Ectodermal cell (in vitro differentiated cells): ENCODE results near the gene CSMD2.
"Not testable (repeated sequence)": the region's sequence is repeated elsewhere in the genome, so short reads cannot be mapped to it uniquely, and the experiment has no call there.

Experiments
- H3K27ac ChIP-seq: 2 replicates; pipeline ENCODE4 v1.7.0; 2013; ENCODE audit warnings: mild to moderate bottlenecking, low read depth, low read length; ENCODE audit not compliant: insufficient read depth, poor library complexity, severe bottlenecking
- H3K27me3 ChIP-seq: 2 replicates; pipeline ENCODE4 v1.7.0; 2013; ENCODE audit warnings: mild to moderate bottlenecking, low read length; ENCODE audit not compliant: insufficient read depth, control insufficient read depth, poor library complexity, severe bottlenecking
- H3K36me3 ChIP-seq: one replicate; pipeline ENCODE4 v1.7.0; 2013; ENCODE audit warnings: low read length; ENCODE audit not compliant: control insufficient read depth, insufficient read depth
- H3K4me1 ChIP-seq: one replicate; pipeline ENCODE4 v1.7.0; 2013; ENCODE audit warnings: low read length; ENCODE audit not compliant: control insufficient read depth, insufficient read depth
- H3K4me3 ChIP-seq: 2 replicates; pipeline ENCODE4 v1.7.0; 2013; ENCODE audit warnings: low read depth, low read length, control low read depth; ENCODE audit not compliant: insufficient read depth
- H3K9me3 ChIP-seq: 2 replicates; pipeline ENCODE4 v1.7.0; 2013; ENCODE audit warnings: mild to moderate bottlenecking, low read length, moderate library complexity; ENCODE audit not compliant: control insufficient read depth
- WGBS, 2 experiments: methylation state at CpG; one replicate each; pipeline ENCODE4 v1.1.7; 2013; ENCODE audit warnings: missing lambda C conversion rate in 2 of 2; 5-methylcytosine and 5-hydroxymethylcytosine counted together

CSMD2 gene

GRCh38 chr1:34034036-34034435 lies 131.0 kb downstream of the CSMD2 start:
- Histone ChIP-seq H3K4me1 (peaks cover 18% of the 10 kb centered on the region), H3K36me3 (no peaks in the 10 kb centered on the region), H3K27me3 (no peaks in the 10 kb centered on the region), H3K4me3 (no peak overlapping the region), H3K27ac (no peak overlapping the region), H3K9me3 (no peaks in the 10 kb centered on the region)
- WGBS, 2 experiments, result 90 to 93% methylated on average over 4 to 5 of the region's 5 CpGs

- 95 to 97% methylated on average over 2 of the region's 2 CpGs for WGBS, 2 experiments
- H3K27ac ChIP-seq, result no peak overlapping the region
- no peaks in the 10 kb centered on the region for H3K4me1 ChIP-seq
- no peak overlapping the region for H3K4me3 ChIP-seq
- no peaks in the 10 kb centered on the region for H3K9me3 ChIP-seq
- no peaks in the 10 kb centered on the region for H3K27me3 ChIP-seq
- H3K36me3 ChIP-seq, result no peaks in the 10 kb centered on the region
These were observed 135.1 kb downstream of the CSMD2 start for GRCh38 chr1:34029954-34030353.

GRCh38 chr1:34029515-34029914 lies 135.5 kb downstream of the CSMD2 start:
- 91 to 97% methylated on average over 3 of the region's 3 CpGs for WGBS, 2 experiments
- Histone ChIP-seq H3K4me3 (no peak overlapping the region), H3K27ac (no peak overlapping the region), H3K4me1 (no peaks in the 10 kb centered on the region), H3K9me3 (no peaks in the 10 kb centered on the region), H3K27me3 (no peaks in the 10 kb centered on the region), H3K36me3 (no peaks in the 10 kb centered on the region)

- Histone ChIP-seq H3K4me1 (no peaks in the 10 kb centered on the region), H3K27me3 (no peaks in the 10 kb centered on the region), H3K27ac (no peak overlapping the region), H3K4me3 (no peak overlapping the region), H3K36me3 (no peaks in the 10 kb centered on the region), H3K9me3 (no peaks in the 10 kb centered on the region)
- WGBS, 2 experiments, result 93 to 95% methylated on average over 11 of the region's 11 CpGs
These were observed 136.5 kb downstream of the CSMD2 start for GRCh38 chr1:34028381-34029055.

GRCh38 chr1:34025675-34026074 lies 139.4 kb downstream of the CSMD2 start:
- Histone ChIP-seq H3K27me3 (no peaks in the 10 kb centered on the region), H3K9me3 (no peaks in the 10 kb centered on the region), H3K36me3 (no peaks in the 10 kb centered on the region), H3K4me3 (no peak overlapping the region), H3K4me1 (no peaks in the 10 kb centered on the region), H3K27ac (no peak overlapping the region)
- 91 to 100% methylated on average over 3 of the region's 3 CpGs for WGBS, 2 experiments

- H3K4me3 ChIP-seq, result no peak overlapping the region
- no peak overlapping the region for H3K27ac ChIP-seq
- WGBS, 2 experiments, result 92 to 96% methylated on average over 4 of the region's 4 CpGs
- H3K36me3 ChIP-seq, result no peaks in the 10 kb centered on the region
- no peaks in the 10 kb centered on the region for H3K4me1 ChIP-seq
- no peaks in the 10 kb centered on the region for H3K27me3 ChIP-seq
- H3K9me3 ChIP-seq, result no peaks in the 10 kb centered on the region
These were observed 140.5 kb downstream of the CSMD2 start for GRCh38 chr1:34024485-34024884.

- H3K9me3 ChIP-seq, result no peaks in the 10 kb centered on the region
- no peaks in the 10 kb centered on the region for H3K36me3 ChIP-seq
- 82 to 85% methylated on average over 7 of the region's 7 CpGs for WGBS, 2 experiments
- H3K4me3 ChIP-seq, result no peak overlapping the region
- no peak overlapping the region for H3K27ac ChIP-seq
- no peaks in the 10 kb centered on the region for H3K27me3 ChIP-seq
- no peaks in the 10 kb centered on the region for H3K4me1 ChIP-seq
These were observed 145.1 kb downstream of the CSMD2 start for GRCh38 chr1:34019741-34020552.

GRCh38 chr1:34018285-34018684 lies 146.7 kb downstream of the CSMD2 start:
- H3K4me3 ChIP-seq, result no peak overlapping the region
- no peaks in the 10 kb centered on the region for H3K27me3 ChIP-seq
- WGBS, 2 experiments, result 74 to 88% methylated on average over 2 of the region's 2 CpGs
- H3K4me1 ChIP-seq, result no peaks in the 10 kb centered on the region
- no peaks in the 10 kb centered on the region for H3K9me3 ChIP-seq
- H3K36me3 ChIP-seq, result no peaks in the 10 kb centered on the region
- H3K27ac ChIP-seq, result no peak overlapping the region

- not testable (repeated sequence) for H3K9me3 ChIP-seq, H3K4me3 ChIP-seq, H3K4me1 ChIP-seq, H3K27ac ChIP-seq, H3K27me3 ChIP-seq, H3K36me3 ChIP-seq
- 64 to 82% methylated on average over 2 of the region's 3 CpGs for WGBS, 2 experiments
These were observed 148.7 kb downstream of the CSMD2 start for GRCh38 chr1:34016281-34016680.

GRCh38 chr1:34013958-34014737 lies 150.9 kb downstream of the CSMD2 start:
- H3K27ac ChIP-seq, result no peak overlapping the region
- no peak overlapping the region for H3K4me3 ChIP-seq
- H3K36me3 ChIP-seq, result no peaks in the 10 kb centered on the region
- H3K9me3 ChIP-seq, result no peaks in the 10 kb centered on the region
- H3K4me1 ChIP-seq, result no peaks in the 10 kb centered on the region
- 60 to 66% methylated on average over 11 of the region's 11 CpGs for WGBS, 2 experiments
- H3K27me3 ChIP-seq, result no peaks in the 10 kb centered on the region
